Heart right ventricle (tissue), 16 donors: ENCODE measurements around the gene CORO1C. TPM values are rescaled to one million over a fixed set of nuclear protein-coding genes. Genes with fewer than 3 reads are reported as not detected.

Source experiments
- ATAC-seq, 8 donors: fragments of 200-7000 bp; cut with Tn5 transposase; one replicate each; pipeline ENCODE4 v1.9.1; 2020; ENCODE audit warnings: mild to moderate bottlenecking in 8 of 8, moderate library complexity in 8 of 8, moderate number of reproducible peaks in 1 of 8
- DNase-seq, 2 donors: peaks; one replicate each; pipeline ENCODE4 v3.0.0-alpha.2; 2020
- H3K27ac ChIP-seq, 10 donors: fragments of 200-600 bp; sonication (generic) in 2 of 10; one replicate each; pipeline versions ENCODE4 v1.5.0 to v1.8.0; 2020 to 2022; ENCODE audit warnings: mild to moderate bottlenecking in 3 of 10
- H3K27me3 ChIP-seq, 7 donors: fragments of 200-600 bp; one replicate each; pipeline ENCODE4 v1.8.0; 2021 to 2022; ENCODE audit warnings: mild to moderate bottlenecking in 2 of 7
- H3K36me3 ChIP-seq, 9 donors: fragments of 200-600 bp; sonication (generic) in 1 of 9; one replicate each; pipeline versions ENCODE4 v1.5.0 to v1.8.0; 2020 to 2022; ENCODE audit warnings: mild to moderate bottlenecking in 2 of 9
- H3K4me1 ChIP-seq, 9 donors: fragments of 200-600 bp; sonication (generic) in 1 of 9; one replicate each; pipeline versions ENCODE4 v1.5.0 to v1.8.0; 2020 to 2022; ENCODE audit warnings: mild to moderate bottlenecking in 4 of 9
- H3K4me3 ChIP-seq, 10 donors: fragments of 200-600 bp; sonication (generic) in 2 of 10; one replicate each; pipeline versions ENCODE4 v1.5.0 to v1.8.0; 2020 to 2022; ENCODE audit warnings: mild to moderate bottlenecking in 7 of 10, moderate library complexity in 2 of 10
- H3K9me3 ChIP-seq, 11 donors: fragments of 200-600 bp in 10 of 11; sonication (generic) in 2 of 11; one replicate each; pipeline versions ENCODE4 v1.5.0 to v1.8.0; 2013 to 2022; ENCODE audit warnings: mild to moderate bottlenecking in 2 of 11, control low read depth in 1 of 11, moderate library complexity in 1 of 11
- WGBS, 2 donors: extraction: QIAGEN DNeasy Blood & Tissue Kit; methylation state at CpG; one replicate each; pipeline ENCODE4 v1.1.7; 2013; ENCODE audit warnings: inconsistent platforms in 1 of 2; 5-methylcytosine and 5-hydroxymethylcytosine counted together
- intact Hi-C, 10 donors: fragments of 100-400 bp; cut with DNase I; formaldehyde crosslinking; loops; one replicate each; pipeline versions ENCODE4 v1.11.1 to v1.14.2; 2022
- polyA plus RNA-seq, 2 donors: library from polyadenylated mRNA; stranded (reverse); fragments of 200-250 nt; gene quantifications; one replicate each; pipeline ENCODE4 v1.2.3, GENCODE V29; 2013
- total RNA-seq, 10 donors: library from RNA; stranded (reverse); fragmentation: NEBNext Ultra II Directional in 3 of 10; extraction: Animal tissue kit (Norgen Biotek cat#: 25700) in 3 of 10; gene quantifications; one replicate each; pipeline versions ENCODE4 v1.2.1 to v1.2.4, GENCODE V29; 2021 to 2023
- TF ChIP-seq, protein P1 (sequence below), 9 donors: fragments of 200-600 bp; sonication (generic) in 2 of 9; IDR thresholded peaks; one replicate each; pipeline versions ENCODE4 v1.5.0 to v1.8.0; 2021 to 2022; ENCODE audit warnings: antibody characterized with exemption in 9 of 9, mild to moderate bottlenecking in 5 of 9, moderate library complexity in 1 of 9
- donor health status: Arrhythmogenic right ventricular cardiomyopathy.
- donor health status: ischemic (EF 13 %, LVEDD 7.1; RV severe dilation, severe dysfunction).
- donor health status: healthy with polysubstance abuse.
- donor health status: DM: no; HTN: yes; CAD: no.
- donor health status: DM: no; HTN: no; CAD: no.
- donor health status: ischemic (EF 25% LVEDD 6.9; RV normal size, moderate dysfunction).
- donor health status: ischemic (EF 25% LVEDD 5.7; RV mildly dilated, moderate dysfunction).
- donor health status: healthy.
- donor health status: DM: yes; HTN: yes; CAD: no.
- donor health status: Ischemic cardiomyopathy.
- donor health status: ischemic (EF 35%, LVEDD 5.7; RV mildly dilated, moderate dysfunction).
- donor health status: nonischemic (EF 11% LVEDD 7.7; RV severe dilation, severe dysfunction).
- donor health status: DM: yes; HTN: yes; CAD: no.
- donor health status: PGD.
- donor health status: ischemic (EF 29% LVEDD 5.4; RV normal size, mild dysfunction).
- donor health status: nonischemic (EF 23%, LVEDD 6.1; RV moderate dilation, normal function).

Gene CORO1C
- total and polyA plus RNA-seq, 12 donors: 25.5 to 88.6 (median 58.2) TPM

DNA sequence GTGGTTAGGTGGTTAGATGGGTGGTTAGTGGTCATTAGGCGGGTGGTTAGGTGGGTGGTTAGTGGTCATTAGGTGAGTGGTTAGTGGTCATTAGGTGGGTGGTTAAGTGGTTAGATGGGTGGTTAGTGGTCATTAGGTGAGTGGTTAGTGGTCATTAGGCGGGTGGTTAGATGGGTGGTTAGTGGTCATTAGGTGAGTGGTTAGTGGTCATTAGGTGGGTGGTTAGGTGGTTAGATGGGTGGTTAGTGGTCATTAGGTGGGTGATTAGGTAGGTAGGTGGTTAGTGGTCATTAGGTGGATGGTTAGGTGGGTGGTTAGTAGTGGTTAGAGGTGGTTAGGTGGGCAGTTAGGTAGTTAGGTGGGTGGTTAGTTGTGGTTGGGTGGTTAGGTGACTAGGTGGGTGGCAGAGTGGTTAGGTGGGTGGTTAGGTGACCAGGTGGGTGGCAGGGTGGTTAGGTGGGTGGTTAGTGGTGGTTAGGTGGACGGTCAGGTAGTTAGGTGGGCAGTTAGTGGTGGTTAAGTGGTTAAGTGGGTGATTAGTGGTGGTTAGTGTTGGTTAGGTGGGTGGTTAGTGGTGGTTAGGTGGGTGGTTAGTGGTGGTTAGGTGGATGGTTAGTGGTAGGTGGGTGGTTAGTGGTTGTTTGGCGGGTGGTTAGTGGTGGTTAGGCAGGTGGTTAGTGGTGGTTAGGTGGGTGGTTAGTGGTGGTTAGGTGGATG, 125.5 kb downstream of the CORO1C start:
- no peak overlapping the region for H3K27ac ChIP-seq
- DNase-seq (no peak), ATAC-seq (no peak)
- H3K4me3 ChIP-seq: no peak overlapping the region
- no peaks in the 10 kb centered on the region for H3K36me3 ChIP-seq
- H3K27me3 ChIP-seq: no peaks in the 10 kb centered on the region
- H3K9me3 ChIP-seq: no peaks in the 10 kb centered on the region
- 92 to 99% methylated on average over 4 of the region's 4 CpGs for WGBS, 2 donors
- intact Hi-C loops: loop anchor here in 1 of 10 donors (5.0 kb wide), 1 partner anchor 34 kb away; no protein-coding TSS in a partner anchor
- H3K4me1 ChIP-seq: peaks cover 0 to 18% (median 9%) of the 10 kb centered on the region in 9 donors
- TF ChIP-seq, protein P1, sequence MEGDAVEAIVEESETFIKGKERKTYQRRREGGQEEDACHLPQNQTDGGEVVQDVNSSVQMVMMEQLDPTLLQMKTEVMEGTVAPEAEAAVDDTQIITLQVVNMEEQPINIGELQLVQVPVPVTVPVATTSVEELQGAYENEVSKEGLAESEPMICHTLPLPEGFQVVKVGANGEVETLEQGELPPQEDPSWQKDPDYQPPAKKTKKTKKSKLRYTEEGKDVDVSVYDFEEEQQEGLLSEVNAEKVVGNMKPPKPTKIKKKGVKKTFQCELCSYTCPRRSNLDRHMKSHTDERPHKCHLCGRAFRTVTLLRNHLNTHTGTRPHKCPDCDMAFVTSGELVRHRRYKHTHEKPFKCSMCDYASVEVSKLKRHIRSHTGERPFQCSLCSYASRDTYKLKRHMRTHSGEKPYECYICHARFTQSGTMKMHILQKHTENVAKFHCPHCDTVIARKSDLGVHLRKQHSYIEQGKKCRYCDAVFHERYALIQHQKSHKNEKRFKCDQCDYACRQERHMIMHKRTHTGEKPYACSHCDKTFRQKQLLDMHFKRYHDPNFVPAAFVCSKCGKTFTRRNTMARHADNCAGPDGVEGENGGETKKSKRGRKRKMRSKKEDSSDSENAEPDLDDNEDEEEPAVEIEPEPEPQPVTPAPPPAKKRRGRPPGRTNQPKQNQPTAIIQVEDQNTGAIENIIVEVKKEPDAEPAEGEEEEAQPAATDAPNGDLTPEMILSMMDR (IDR thresholded peaks at IDR 0.05): no peak

DNA sequence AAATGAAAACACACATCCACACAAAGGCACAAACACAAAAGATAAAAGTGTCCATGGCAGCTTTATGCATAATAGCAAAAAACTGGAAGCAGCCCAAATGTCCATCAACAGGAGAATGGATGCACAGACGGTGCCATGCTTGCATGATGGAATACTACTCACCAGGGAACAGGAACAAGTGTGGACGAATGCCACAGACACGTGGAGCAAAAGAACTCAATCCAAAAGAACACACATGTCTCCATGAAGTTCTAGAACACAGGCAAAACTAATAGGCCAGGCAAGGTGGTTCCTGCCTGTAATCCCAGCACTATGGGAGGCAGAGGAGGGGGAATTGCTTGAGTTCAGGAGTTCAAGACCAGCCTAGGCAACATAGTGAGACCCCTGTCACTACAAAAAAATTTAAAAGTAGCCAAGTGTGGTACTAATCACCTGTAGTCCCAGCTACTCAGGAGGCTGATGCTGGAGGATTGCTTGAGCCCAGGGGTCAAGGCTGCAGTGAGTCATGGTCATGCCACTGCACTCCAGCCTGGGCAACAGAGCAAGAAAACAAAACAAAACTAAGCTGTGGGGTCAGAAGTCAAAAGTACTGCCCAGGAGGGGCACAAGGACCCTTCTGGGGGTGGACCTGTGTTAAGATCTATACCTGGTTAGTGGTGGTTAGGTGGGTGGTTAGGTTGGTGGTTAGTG, 126.2 kb downstream of the CORO1C start:
- Histone ChIP-seq H3K4me3 (no peak overlapping the region), H3K9me3 (no peaks in the 10 kb centered on the region), H3K27ac (no peak overlapping the region), H3K27me3 (no peaks in the 10 kb centered on the region), H3K36me3 (no peaks in the 10 kb centered on the region), H3K4me1 (peaks cover 0 to 16% (median 9%) of the 10 kb centered on the region in 9 donors)
- no peak for ATAC-seq
- TF ChIP-seq, protein P1 (IDR thresholded peaks at IDR 0.05): no peak
- no peak for DNase-seq
- intact Hi-C loops: loop anchor here in 1 of 10 donors (5.0 kb wide), 1 partner anchor 33 kb away; no protein-coding TSS in a partner anchor
- 60 to 65% methylated on average over 3 of the region's 3 CpGs for whole genome bisulfite sequencing, 2 donors

DNA sequence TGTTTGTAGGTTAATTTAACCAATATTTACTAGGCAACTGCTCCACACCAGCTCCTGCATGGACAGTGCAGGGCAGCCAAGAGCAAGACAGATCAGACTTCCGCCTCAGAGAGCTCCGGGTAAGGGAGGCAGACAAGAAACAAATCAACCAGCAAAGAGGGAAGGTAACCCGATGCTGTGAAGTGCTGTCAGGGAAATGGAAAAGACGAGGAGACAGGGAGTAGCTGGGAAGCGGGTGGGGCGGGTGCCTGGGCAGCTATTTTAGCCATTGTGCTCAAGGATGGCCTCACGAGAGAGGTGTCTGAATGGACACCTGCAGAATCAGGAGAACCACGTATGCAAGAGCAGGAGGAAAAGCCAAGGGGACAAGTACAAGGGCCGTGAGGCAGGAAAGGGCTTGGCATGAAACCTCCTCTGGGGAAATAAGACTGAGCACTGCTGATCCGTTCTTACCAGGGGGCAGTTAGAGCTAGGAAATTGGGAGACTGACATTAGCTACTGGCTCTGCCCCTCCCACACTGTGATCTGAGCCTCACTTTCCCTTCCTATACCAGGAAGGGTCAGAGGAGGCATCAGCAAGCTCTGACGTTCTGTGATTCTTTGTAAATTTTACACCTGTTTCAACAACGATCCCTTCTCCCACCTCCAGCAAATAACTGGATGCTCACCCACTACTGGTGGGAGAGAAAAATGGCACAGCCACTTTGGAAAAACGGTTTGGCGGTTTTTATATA, 126.9 kb downstream of the CORO1C start:
- intact Hi-C loops: no loop called here
- TF ChIP-seq, protein P1 (IDR thresholded peaks at IDR 0.05): no peak
- DNase-seq (no peak), ATAC-seq (no peak)
- no peaks in the 10 kb centered on the region for H3K9me3 ChIP-seq
- WGBS, 2 donors: 44 to 51% methylated on average over 14 of the region's 14 CpGs
- no peak overlapping the region for H3K27ac ChIP-seq
- peaks cover 0 to 8% (median 3%) of the 10 kb centered on the region in 9 donors for H3K4me1 ChIP-seq
- no peaks in the 10 kb centered on the region for H3K36me3 ChIP-seq
- H3K4me3 ChIP-seq: no peak overlapping the region
- H3K27me3 ChIP-seq: no peaks in the 10 kb centered on the region

DNA sequence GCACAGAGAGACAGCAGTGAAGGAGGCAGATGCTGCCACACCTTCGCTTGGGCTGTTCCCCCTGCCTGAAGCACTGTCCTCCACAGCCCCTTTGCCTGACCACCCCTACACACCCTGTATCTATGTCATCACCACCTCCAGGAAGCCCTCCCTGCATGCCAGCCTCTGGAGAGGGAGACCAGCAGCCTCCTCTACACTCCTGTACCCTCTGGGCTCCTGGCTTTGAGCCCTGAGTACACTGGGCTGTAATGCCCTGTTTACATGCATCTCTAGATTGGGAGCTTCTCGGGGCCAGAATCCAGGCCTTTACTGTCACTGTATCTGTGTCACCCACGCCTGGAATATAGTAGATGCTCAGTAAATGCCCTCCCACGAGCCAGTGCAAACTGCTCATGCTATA, 127.6 kb downstream of the CORO1C start:
- TF ChIP-seq, protein P1 (IDR thresholded peaks at IDR 0.05): no peak
- Histone ChIP-seq H3K36me3 (no peaks in the 10 kb centered on the region), H3K27ac (no peak overlapping the region), H3K27me3 (no peaks in the 10 kb centered on the region), H3K4me3 (no peak overlapping the region), H3K9me3 (no peaks in the 10 kb centered on the region), H3K4me1 (peaks cover 0 to 4% (median 0%) of the 10 kb centered on the region in 9 donors)
- 89 to 92% methylated on average over 4 of the region's 4 CpGs for WGBS, 2 donors
- DNase-seq (no peak), ATAC-seq (no peak)
- intact Hi-C loops: no loop called here
